HG02973 (cell line): ENCODE measurements around the gene MBD5.
"Not testable (repeated sequence)": the region's sequence is repeated elsewhere in the genome, so short reads cannot be mapped to it uniquely, and the experiment has no call there.

Experiments
- ATAC-seq: cut with Tn5 transposase; IDR thresholded peaks from one replicate; pipeline ENCODE4 v1.9.1; 2021; ENCODE audit warnings: moderate library complexity; ENCODE audit not compliant: unreplicated experiment

Gene MBD5

GRCh38 chr2:148021059-148021861, at the start of gene MBD5:
Gene MBD5 (plus strand): TSS chr2:148021091.
- ATAC-seq, result peak; percentile 38

GRCh38 chr2:147976102-147976501, 44.8 kb upstream of the MBD5 start:
- no peak for ATAC-seq

- no peak for ATAC-seq
These were observed 43.2 kb upstream of the MBD5 start for GRCh38 chr2:147977679-147978078.

- ATAC-seq, result no peak
These were observed 39.9 kb upstream of the MBD5 start for GRCh38 chr2:147980940-147981528.

- no peak for ATAC-seq
These were observed 31.8 kb upstream of the MBD5 start for GRCh38 chr2:147989102-147989501.

GRCh38 chr2:147989809-147990403, 31.0 kb upstream of the MBD5 start:
- peak; percentile 58 for ATAC-seq

- not testable (repeated sequence) for ATAC-seq
These were observed 25.9 kb upstream of the MBD5 start for GRCh38 chr2:147994965-147995364.

- ATAC-seq, result no peak
These were observed 24.1 kb upstream of the MBD5 start for GRCh38 chr2:147996828-147997227.

- ATAC-seq, result no peak
These were observed 22.7 kb upstream of the MBD5 start for GRCh38 chr2:147998203-147998602.

GRCh38 chr2:147999126-147999525, 21.8 kb upstream of the MBD5 start:
- ATAC-seq, result no peak

GRCh38 chr2:148000095-148000494, 20.8 kb upstream of the MBD5 start:
- ATAC-seq, result no peak

GRCh38 chr2:148002420-148002819, 18.5 kb upstream of the MBD5 start:
- not testable (repeated sequence) for ATAC-seq

GRCh38 chr2:148006249-148007007, 14.5 kb upstream of the MBD5 start:
- no peak for ATAC-seq

- ATAC-seq, result no peak
These were observed 13.5 kb upstream of the MBD5 start for GRCh38 chr2:148007219-148007900.

- ATAC-seq, result not testable (repeated sequence)
These were observed 12.5 kb upstream of the MBD5 start for GRCh38 chr2:148008411-148008810.

GRCh38 chr2:148013876-148014275, 7.0 kb upstream of the MBD5 start:
- ATAC-seq, result no peak

GRCh38 chr2:148014616-148015015, 6.3 kb upstream of the MBD5 start:
- no peak for ATAC-seq

- ATAC-seq, result peak; percentile 72
These were observed 506 bp upstream of the MBD5 start, which contains the start of gene ORC4 for GRCh38 chr2:148020111-148021058. Gene ORC4 (minus strand): TSS chr2:148020737. CDS start chr2:147975958, 44,779 bp downstream.

GRCh38 chr2:148021886-148022285, 995 bp downstream of the MBD5 start:
- ATAC-seq, result no peak

- ATAC-seq, result no peak
These were observed 1.5 kb downstream of the MBD5 start for GRCh38 chr2:148022351-148022750.
